Gastroesophageal sphincter (tissue), 3 donors: ENCODE results near the gene ANKRD40.

Source experiments
- EP300 ChIP-seq: sonication (generic); formaldehyde crosslinking; IDR thresholded peaks from one replicate; pipeline ENCODE4 v1.6.1; 2017; ENCODE audit warnings: antibody characterized with exemption, mild to moderate bottlenecking
- POLR2A ChIP-seq, 2 donors: fragments of 450-650 bp; IDR thresholded peaks; one replicate each; pipeline ENCODE4 v1.6.1; 2017; ENCODE audit warnings: antibody characterized with exemption in 2 of 2, mild to moderate bottlenecking in 2 of 2, moderate library complexity in 1 of 2
- POLR2AphosphoS5 ChIP-seq: sonication (generic); formaldehyde crosslinking; IDR thresholded peaks from one replicate; pipeline ENCODE4 v1.6.1; 2017; ENCODE audit warnings: antibody characterized with exemption
- TF ChIP-seq, protein P1 (sequence below), 4 experiments: fragments of 200-600 bp in 2 of 4; fragments of 450-650 bp in 2 of 4; sonication (generic) in 1 of 4; IDR thresholded peaks; one replicate each; pipeline ENCODE4 v1.5.1; 2017 to 2019; ENCODE audit warnings: antibody characterized with exemption in 4 of 4, mild to moderate bottlenecking in 2 of 4, moderate library complexity in 2 of 4

- TF ChIP-seq, protein P1, sequence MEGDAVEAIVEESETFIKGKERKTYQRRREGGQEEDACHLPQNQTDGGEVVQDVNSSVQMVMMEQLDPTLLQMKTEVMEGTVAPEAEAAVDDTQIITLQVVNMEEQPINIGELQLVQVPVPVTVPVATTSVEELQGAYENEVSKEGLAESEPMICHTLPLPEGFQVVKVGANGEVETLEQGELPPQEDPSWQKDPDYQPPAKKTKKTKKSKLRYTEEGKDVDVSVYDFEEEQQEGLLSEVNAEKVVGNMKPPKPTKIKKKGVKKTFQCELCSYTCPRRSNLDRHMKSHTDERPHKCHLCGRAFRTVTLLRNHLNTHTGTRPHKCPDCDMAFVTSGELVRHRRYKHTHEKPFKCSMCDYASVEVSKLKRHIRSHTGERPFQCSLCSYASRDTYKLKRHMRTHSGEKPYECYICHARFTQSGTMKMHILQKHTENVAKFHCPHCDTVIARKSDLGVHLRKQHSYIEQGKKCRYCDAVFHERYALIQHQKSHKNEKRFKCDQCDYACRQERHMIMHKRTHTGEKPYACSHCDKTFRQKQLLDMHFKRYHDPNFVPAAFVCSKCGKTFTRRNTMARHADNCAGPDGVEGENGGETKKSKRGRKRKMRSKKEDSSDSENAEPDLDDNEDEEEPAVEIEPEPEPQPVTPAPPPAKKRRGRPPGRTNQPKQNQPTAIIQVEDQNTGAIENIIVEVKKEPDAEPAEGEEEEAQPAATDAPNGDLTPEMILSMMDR (IDR thresholded peaks at IDR 0.05) = no peak
- TF ChIP-seq POLR2A (IDR thresholded peaks at IDR 0.05) = no peak
- TF ChIP-seq POLR2AphosphoS5 = no peak
- TF ChIP-seq EP300 = no peak
These were observed 37.9 kb upstream of the ANKRD40 start for GRCh38 chr17:50745631-50746030.
